Colonic mucosa (tissue), 4 donors: ENCODE results near the gene NUAK1. TPM values are rescaled to one million over a fixed set of nuclear protein-coding genes. Genes with fewer than 3 reads are reported as not detected.

Source experiments
- DNase-seq: peaks from one replicate; pipeline ENCODE4 v3.0.0-alpha.2; 2020
- H3K27ac ChIP-seq: fragments of 200-600 bp; one replicate; pipeline ENCODE4 v1.8.0; 2021
- H3K27me3 ChIP-seq: fragments of 200-600 bp; one replicate; pipeline ENCODE4 v1.8.0; 2021
- H3K36me3 ChIP-seq: fragments of 200-600 bp; one replicate; pipeline ENCODE4 v1.8.0; 2021
- H3K4me1 ChIP-seq: fragments of 200-600 bp; one replicate; pipeline ENCODE4 v1.8.0; 2021; ENCODE audit warnings: mild to moderate bottlenecking
- H3K4me3 ChIP-seq: fragments of 200-600 bp; one replicate; pipeline ENCODE4 v1.8.0; 2021
- H3K9ac ChIP-seq, 2 donors: one replicate each; pipeline ENCODE4 v1.7.0; 2013; ENCODE audit warnings: control low read depth in 2 of 2, low read depth in 2 of 2, low read length in 2 of 2
- H3K9me3 ChIP-seq: fragments of 200-600 bp; one replicate; pipeline ENCODE4 v1.8.0; 2021
- CTCF ChIP-seq: fragments of 200-600 bp; IDR thresholded peaks from one replicate; pipeline ENCODE4 v1.8.0; 2022; ENCODE audit warnings: antibody characterized with exemption, mild to moderate bottlenecking
- intact Hi-C: fragments of 100-400 bp; cut with DNase I; formaldehyde crosslinking; loops from one replicate; pipeline ENCODE4 v1.14.1; 2022
- total RNA-seq, 2 donors: library from RNA; stranded (reverse); fragmentation: NEBNext Ultra II Directional in 1 of 2; extraction: Animal tissue kit (Norgen Biotek cat#: 25700) in 1 of 2; gene quantifications; one replicate each; pipeline ENCODE4 v1.2.1, GENCODE V29; 2021
- donor health status: healthy.
- donor health status: DM: no; HTN: no; CAD: no.
- donor health status: DM: no; HTN: no; CAD: no.

NUAK1 gene
- total RNA-seq, 2 donors from 2014 or later = 2.2 to 3.7 TPM

GRCh38 chr12:106149096-106149784, 10.5 kb upstream of the NUAK1 start:
- Histone ChIP-seq H3K27ac (no peak overlapping the region), H3K9ac (no peak overlapping the region), H3K4me1 (no peaks in the 10 kb centered on the region), H3K9me3 (no peaks in the 10 kb centered on the region), H3K27me3 (no peaks in the 10 kb centered on the region), H3K4me3 (no peak overlapping the region), H3K36me3 (no peaks in the 10 kb centered on the region)
- peak; percentile 46 for TF ChIP-seq CTCF
- intact Hi-C loops = no loop called here
- DNase-seq = peak; percentile 45

GRCh38 chr12:106147956-106148355, 9.2 kb upstream of the NUAK1 start:
- no peaks in the 10 kb centered on the region for H3K27me3 ChIP-seq
- no peak overlapping the region for H3K27ac ChIP-seq
- intact Hi-C loops = no loop called here
- no peaks in the 10 kb centered on the region for H3K36me3 ChIP-seq
- H3K9me3 ChIP-seq = no peaks in the 10 kb centered on the region
- H3K4me1 ChIP-seq = no peaks in the 10 kb centered on the region
- H3K4me3 ChIP-seq = no peak overlapping the region
- H3K9ac ChIP-seq = no peak overlapping the region
- no peak for TF ChIP-seq CTCF
- DNase-seq = no peak

- TF ChIP-seq CTCF = no peak
- no peaks in the 10 kb centered on the region for H3K36me3 ChIP-seq
- H3K4me3 ChIP-seq = no peak overlapping the region
- intact Hi-C loops = no loop called here
- H3K9me3 ChIP-seq = no peaks in the 10 kb centered on the region
- H3K27me3 ChIP-seq = no peaks in the 10 kb centered on the region
- no peak overlapping the region for H3K27ac ChIP-seq
- no peaks in the 10 kb centered on the region for H3K4me1 ChIP-seq
- H3K9ac ChIP-seq = no peak overlapping the region
- DNase-seq = no peak
These were observed 8.2 kb upstream of the NUAK1 start for GRCh38 chr12:106146987-106147386.

- Histone ChIP-seq H3K9me3 (no peaks in the 10 kb centered on the region), H3K27ac (no peak overlapping the region), H3K4me3 (no peak overlapping the region), H3K4me1 (no peaks in the 10 kb centered on the region), H3K36me3 (no peaks in the 10 kb centered on the region), H3K9ac (no peak overlapping the region), H3K27me3 (no peaks in the 10 kb centered on the region)
- TF ChIP-seq CTCF = no peak
- intact Hi-C loops = no loop called here
- DNase-seq = peak; percentile 84
These were observed 7.0 kb upstream of the NUAK1 start for GRCh38 chr12:106145539-106146447.

- H3K27me3 ChIP-seq = peaks cover under 1% of the 10 kb centered on the region
- intact Hi-C loops = no loop called here
- H3K36me3 ChIP-seq = no peaks in the 10 kb centered on the region
- H3K27ac ChIP-seq = no peak overlapping the region
- no peak for TF ChIP-seq CTCF
- no peak for DNase-seq
- no peaks in the 10 kb centered on the region for H3K4me1 ChIP-seq
- no peak overlapping the region for H3K9ac ChIP-seq
- no peak overlapping the region for H3K4me3 ChIP-seq
- no peaks in the 10 kb centered on the region for H3K9me3 ChIP-seq
These were observed 6.1 kb upstream of the NUAK1 start for GRCh38 chr12:106144847-106145246.
